DND-41 (cell line): ENCODE measurements around the gene CRACR2A.

Source experiments
- CTCF ChIP-seq: IDR thresholded peaks from 2 replicates; pipeline ENCODE4 v1.5.1; 2012; ENCODE audit warnings: borderline replicate concordance, low read length, moderate library complexity, mild to moderate bottlenecking; ENCODE audit not compliant: poor library complexity, severe bottlenecking; ENCODE audit errors: extremely low read depth
- EZH2 ChIP-seq: IDR thresholded peaks from 3 replicates; pipeline ENCODE4 v1.6.1; 2012; ENCODE audit warnings: borderline replicate concordance, low read depth, mild to moderate bottlenecking, moderate library complexity, low read length, inconsistent platforms; ENCODE audit not compliant: severe bottlenecking

- TF ChIP-seq CTCF (no peak), EZH2 (no peak)
Observed at GRCh38 chr12:3603576-3603975, 149.3 kb downstream of the CRACR2A start.
